Body of pancreas (tissue), 4 donors: ENCODE measurements around the gene SRRM5. TPM values are rescaled to one million over a fixed set of nuclear protein-coding genes. Genes with fewer than 3 reads are reported as not detected.

Experiments used
- ATAC-seq: fragments of 150-250 bp; one replicate; pipeline ENCODE4 v1.9.1; 2016
- DNase-seq, 4 donors: peaks; one replicate each; pipeline ENCODE4 v3.0.0-alpha.2; 2019
- H3K27ac ChIP-seq, 4 donors: fragments of 200-600 bp; sonication (generic); 1 replicate in 3 of 4; 2 replicates in 1 of 4; pipeline versions ENCODE4 v1.5.1 to v1.6.1; 2016 to 2019; ENCODE audit warnings: mild to moderate bottlenecking in 1 of 4, mixed read lengths in 1 of 4, moderate library complexity in 1 of 4
- H3K27me3 ChIP-seq, 2 donors: fragments of 200-600 bp; sonication (generic); one replicate each; pipeline ENCODE4 v1.6.0; 2016; ENCODE audit warnings: mild to moderate bottlenecking in 1 of 2
- H3K36me3 ChIP-seq, 2 donors: fragments of 200-600 bp; sonication (generic); replicated peaks in 1 of 2; 2 replicates each; pipeline ENCODE4 v1.5.1; 2016; ENCODE audit warnings: low read depth in 2 of 2; ENCODE audit not compliant: insufficient read depth in 1 of 2
- H3K4me1 ChIP-seq: fragments of 200-600 bp; sonication (generic); one replicate; pipeline ENCODE4 v1.6.0; 2016
- H3K4me3 ChIP-seq, 2 donors: fragments of 200-600 bp; sonication (generic); 1 replicate in 1 of 2; 2 replicates in 1 of 2; pipeline ENCODE4 v1.5.1; 2016 to 2019
- H3K9me3 ChIP-seq, 3 donors: fragments of 200-600 bp; sonication (generic); 1 replicate in 2 of 3; 2 replicates in 1 of 3; pipeline ENCODE4 v1.5.1; 2016
- CTCF ChIP-seq, 7 experiments: fragments of 450-650 bp in 4 of 7; fragments of 200-600 bp in 3 of 7; sonication (generic) in 3 of 7; IDR thresholded peaks; one replicate each; pipeline ENCODE4 v1.5.1; 2016 to 2019; ENCODE audit warnings: antibody characterized with exemption in 7 of 7
- POLR2A ChIP-seq, 3 donors: fragments of 450-650 bp; IDR thresholded peaks; one replicate each; pipeline ENCODE4 v1.6.1; 2016; ENCODE audit warnings: antibody characterized with exemption in 3 of 3, mild to moderate bottlenecking in 2 of 3
- WGBS, 2 donors: methylation state at CpG; one replicate each; pipeline ENCODE4 v1.1.5; 2017; 5-methylcytosine and 5-hydroxymethylcytosine counted together
- intact Hi-C: fragments of 100-400 bp; cut with DNase I; formaldehyde crosslinking; loops from one replicate; pipeline ENCODE4 v1.15.1; 2023
- total RNA-seq, 2 donors: library from RNA; depleted of rRNA; stranded (reverse); fragments of >200 nt; gene quantifications; one replicate each; pipeline ENCODE4 v1.1.0, GENCODE V29; 2016

The SRRM5 gene
- total RNA-seq, 2 donors from 2014 or later = 0.33 to 2.1 TPM

- Histone ChIP-seq H3K4me1 (peaks cover 36% of the 10 kb centered on the region), H3K9me3 (no peaks in the 10 kb centered on the region), H3K4me3 (peak overlapping the region; percentile 57 to 58), H3K27ac (peak overlapping the region; percentile 72 to 99 (median 86)), H3K27me3 (no peaks in the 10 kb centered on the region), H3K36me3 (peaks cover 0 to 7% of the 10 kb centered on the region in 2 donors)
- DNase-seq (peak; percentile 52 to 59 (median 53)), ATAC-seq (peak; percentile 8)
- peak in 1 of 3 donors; percentile 7 for TF ChIP-seq POLR2A (IDR thresholded peaks at IDR 0.05)
- TF ChIP-seq CTCF (IDR thresholded peaks at IDR 0.05) = peak in 6 of 7 experiments; percentile 24 to 61 (median 52)
- intact Hi-C loops = no loop called here
- WGBS, 2 donors = 3 to 6% methylated on average over 13 to 62 of the region's 64 CpGs
These were observed 16.9 kb upstream of the SRRM5 start for GRCh38 chr19:43594710-43595604.

- peak; percentile 6 for ATAC-seq
- Histone ChIP-seq H3K4me1 (peaks cover 36% of the 10 kb centered on the region), H3K27ac (peak overlapping the region; percentile 72 to 99 (median 86)), H3K4me3 (peak overlapping the region; percentile 57 to 58), H3K36me3 (peaks cover 0 to 7% of the 10 kb centered on the region in 2 donors), H3K27me3 (no peaks in the 10 kb centered on the region), H3K9me3 (no peaks in the 10 kb centered on the region)
- 0 to 1% methylated on average over 13 to 18 of the region's 18 CpGs for WGBS, 2 donors
- DNase-seq = no peak
- intact Hi-C loops = no loop called here
- no peak for TF ChIP-seq CTCF (IDR thresholded peaks at IDR 0.05)
- TF ChIP-seq POLR2A (IDR thresholded peaks at IDR 0.05) = no peak
These were observed 16.3 kb upstream of the SRRM5 start for GRCh38 chr19:43595605-43595998.

DNA sequence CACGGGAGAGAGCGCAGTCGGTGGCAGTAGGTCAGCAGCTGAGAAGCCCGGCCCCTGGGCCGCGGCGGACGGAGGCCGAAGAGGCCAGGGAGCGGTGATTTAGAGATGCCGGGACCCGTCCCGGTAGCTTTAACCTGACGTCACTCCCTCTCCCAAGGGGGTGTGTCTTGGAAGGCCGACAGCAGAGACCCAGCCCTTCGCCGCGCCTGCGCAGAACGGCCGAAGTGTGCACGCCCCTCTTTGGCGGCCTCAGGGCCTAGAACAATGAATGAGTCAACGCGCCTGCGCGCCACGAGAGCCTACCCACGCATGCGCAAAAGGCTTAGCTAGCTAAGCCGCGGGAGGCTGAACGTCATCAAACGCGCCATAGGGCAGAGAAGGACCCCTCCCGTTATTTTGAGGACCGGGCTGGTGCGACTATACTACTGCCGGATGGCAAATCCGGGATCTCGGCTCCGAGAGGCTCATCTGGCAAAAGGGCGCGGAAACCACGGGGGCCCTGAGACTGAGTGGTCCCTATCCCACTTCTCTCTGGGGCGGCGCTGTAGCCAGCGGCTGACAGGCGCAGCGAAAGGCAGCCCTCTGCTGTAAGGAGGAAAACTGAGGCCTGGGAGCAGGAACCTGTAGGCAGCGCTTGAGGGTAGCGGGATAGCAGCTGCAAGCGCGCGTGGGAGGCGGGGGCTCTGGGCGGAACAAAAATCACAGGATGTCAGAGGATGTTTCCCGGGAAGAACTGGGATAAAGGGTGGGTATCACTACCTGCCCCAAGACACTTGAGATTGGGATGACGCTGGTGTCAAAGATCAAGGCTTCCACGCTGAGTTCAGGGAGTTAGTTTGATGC, 15.7 kb upstream of the SRRM5 start, which contains the start of the genes IRGQ and ZNF576:
Gene IRGQ, minus strand, starts transcription at position 136 of the 843 bp plus-strand sequence. CDS start 796 bp downstream, outside the sequence.
Gene ZNF576, plus strand, starts transcription at position 597 of the 843 bp plus-strand sequence. CDS start 514 bp downstream, outside the sequence.
- Histone ChIP-seq H3K27ac (peak within 1 kb of the TSS; percentile 82 to 99 (median 94)), H3K4me1 (peaks cover 36% of the 10 kb centered on the region), H3K9me3 (no peaks in the 10 kb centered on the region), H3K36me3 (peaks cover 0 to 7% of the 10 kb centered on the region in 2 donors), H3K4me3 (peak within 1 kb of the TSS; percentile 57 to 58), H3K27me3 (no peaks in the 10 kb centered on the region)
- 0% methylated on average over 23 to 60 of the region's 60 CpGs for WGBS, 2 donors
- peak; percentile 100 for DNase-seq
- TF ChIP-seq CTCF (IDR thresholded peaks at IDR 0.05) (peak in 1 of 7 experiments; percentile 7), POLR2A (IDR thresholded peaks at IDR 0.05) (peak; percentile 59 to 90 (median 88))
- intact Hi-C loops = no loop called here
- peak; percentile 95 for ATAC-seq

- H3K9me3 ChIP-seq = no peaks in the 10 kb centered on the region
- no peaks in the 10 kb centered on the region for H3K27me3 ChIP-seq
- H3K36me3 ChIP-seq = peaks cover 0 to 7% of the 10 kb centered on the region in 2 donors
- TF ChIP-seq POLR2A (IDR thresholded peaks at IDR 0.05) = no peak
- no peak for TF ChIP-seq CTCF (IDR thresholded peaks at IDR 0.05)
- no peak for DNase-seq
- no peak for ATAC-seq
- WGBS, 2 donors = 12% methylated on average over 7 of the region's 7 CpGs
- H3K27ac ChIP-seq = peak overlapping the region; percentile 82 to 99 (median 94)
- H3K4me1 ChIP-seq = peaks cover 36% of the 10 kb centered on the region
- peak overlapping the region; percentile 17 to 46 for H3K4me3 ChIP-seq
- intact Hi-C loops = no loop called here
These were observed 14.9 kb upstream of the SRRM5 start for GRCh38 chr19:43596842-43597461.
